ENCODE data around the gene SECISBP2.

DNA sequence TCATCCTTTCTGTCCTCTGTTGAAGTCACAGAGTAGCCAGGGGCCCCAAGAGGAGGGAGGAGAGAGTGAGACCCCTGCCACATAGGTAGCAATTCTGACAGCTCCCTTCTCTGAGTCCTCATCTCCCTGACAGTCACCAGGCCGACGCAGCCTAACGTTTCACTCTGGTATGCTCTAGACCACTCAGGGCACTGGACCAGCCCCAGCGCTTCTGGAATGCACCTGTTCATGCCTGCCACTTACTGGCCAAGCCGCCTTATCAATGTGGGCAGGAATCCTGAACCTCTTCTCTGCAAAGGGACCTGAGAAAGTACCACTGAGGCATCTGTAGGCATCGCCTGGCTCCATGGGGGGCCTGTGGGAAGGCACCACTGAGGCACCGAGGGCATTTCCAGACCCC is 50.2 kb downstream of the SECISBP2 start:
- TF ChIP-seq, protein P1, sequence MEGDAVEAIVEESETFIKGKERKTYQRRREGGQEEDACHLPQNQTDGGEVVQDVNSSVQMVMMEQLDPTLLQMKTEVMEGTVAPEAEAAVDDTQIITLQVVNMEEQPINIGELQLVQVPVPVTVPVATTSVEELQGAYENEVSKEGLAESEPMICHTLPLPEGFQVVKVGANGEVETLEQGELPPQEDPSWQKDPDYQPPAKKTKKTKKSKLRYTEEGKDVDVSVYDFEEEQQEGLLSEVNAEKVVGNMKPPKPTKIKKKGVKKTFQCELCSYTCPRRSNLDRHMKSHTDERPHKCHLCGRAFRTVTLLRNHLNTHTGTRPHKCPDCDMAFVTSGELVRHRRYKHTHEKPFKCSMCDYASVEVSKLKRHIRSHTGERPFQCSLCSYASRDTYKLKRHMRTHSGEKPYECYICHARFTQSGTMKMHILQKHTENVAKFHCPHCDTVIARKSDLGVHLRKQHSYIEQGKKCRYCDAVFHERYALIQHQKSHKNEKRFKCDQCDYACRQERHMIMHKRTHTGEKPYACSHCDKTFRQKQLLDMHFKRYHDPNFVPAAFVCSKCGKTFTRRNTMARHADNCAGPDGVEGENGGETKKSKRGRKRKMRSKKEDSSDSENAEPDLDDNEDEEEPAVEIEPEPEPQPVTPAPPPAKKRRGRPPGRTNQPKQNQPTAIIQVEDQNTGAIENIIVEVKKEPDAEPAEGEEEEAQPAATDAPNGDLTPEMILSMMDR (IDR thresholded peaks at IDR 0.05), result no peak
- no peak for TF ChIP-seq POLR2A (IDR thresholded peaks at IDR 0.05)
